HG02759 (cell line): ENCODE data around the gene NFKBIL1.
"Not testable (repeated sequence)": the region's sequence is repeated elsewhere in the genome, so short reads cannot be mapped to it uniquely, and the experiment has no call there.

ENCODE experiments used
- ATAC-seq: cut with Tn5 transposase; IDR thresholded peaks from one replicate; pipeline ENCODE4 v1.9.1; 2021; ENCODE audit warnings: mild to moderate bottlenecking, moderate library complexity; ENCODE audit not compliant: unreplicated experiment

The NFKBIL1 gene

DNA sequence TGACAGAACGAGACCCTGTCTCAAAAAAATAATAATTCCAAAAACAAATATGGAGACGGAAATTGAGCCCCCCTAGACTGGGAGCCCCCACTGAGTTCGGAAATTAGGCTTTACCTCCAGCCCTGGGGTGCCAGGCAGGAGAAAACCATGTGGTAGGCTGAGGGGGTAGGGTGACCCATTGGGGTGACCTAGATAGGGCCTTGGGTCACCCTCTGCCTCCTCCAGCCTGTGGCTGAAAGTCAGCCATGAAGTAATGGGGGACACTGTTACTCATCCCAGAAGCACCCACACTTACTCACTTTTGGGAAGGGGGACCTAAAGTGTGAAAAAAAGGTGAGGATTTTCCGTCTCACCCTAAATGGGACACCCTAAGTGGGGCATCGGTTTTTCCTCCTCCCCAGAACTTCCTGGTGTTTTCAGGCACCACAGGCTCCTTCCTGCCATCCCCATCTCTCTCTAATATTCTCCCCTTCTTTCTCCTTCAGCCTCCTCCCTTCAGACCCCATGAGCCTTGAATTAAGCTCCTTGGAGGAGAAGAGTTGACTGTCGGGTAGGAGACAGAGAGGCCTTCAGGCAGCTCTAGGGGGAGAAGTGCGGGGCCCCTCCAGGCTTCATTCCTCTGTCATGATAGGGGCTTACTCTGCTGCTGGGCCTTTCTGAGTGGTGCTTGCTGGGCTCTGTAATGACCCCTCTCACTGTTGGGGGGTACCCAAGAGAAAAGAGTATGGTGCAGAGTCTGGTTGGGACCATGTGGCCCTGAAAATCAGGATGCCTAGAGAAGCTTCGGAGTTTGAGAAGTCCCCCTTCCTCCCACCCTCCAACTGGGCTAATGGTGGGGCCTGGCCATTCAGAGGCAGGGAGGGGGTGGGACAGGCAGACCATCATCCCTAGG is 32.4 kb downstream of the NFKBIL1 start:
- no peak for ATAC-seq

DNA sequence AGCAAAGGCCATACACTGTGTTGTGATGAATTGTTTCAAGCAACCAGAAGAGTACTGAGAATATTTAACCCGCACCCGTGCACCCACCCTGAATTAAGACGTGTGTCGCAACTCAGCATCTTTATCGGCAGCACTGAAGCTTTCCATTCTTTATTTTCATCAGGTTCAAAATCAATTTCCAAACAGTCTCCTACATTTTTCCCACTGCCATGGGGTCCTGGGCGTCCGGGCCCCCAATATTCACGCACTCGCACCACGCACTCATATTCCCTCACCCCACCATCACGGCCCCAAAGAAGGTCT is 33.0 kb downstream of the NFKBIL1 start:
- no peak for ATAC-seq

DNA sequence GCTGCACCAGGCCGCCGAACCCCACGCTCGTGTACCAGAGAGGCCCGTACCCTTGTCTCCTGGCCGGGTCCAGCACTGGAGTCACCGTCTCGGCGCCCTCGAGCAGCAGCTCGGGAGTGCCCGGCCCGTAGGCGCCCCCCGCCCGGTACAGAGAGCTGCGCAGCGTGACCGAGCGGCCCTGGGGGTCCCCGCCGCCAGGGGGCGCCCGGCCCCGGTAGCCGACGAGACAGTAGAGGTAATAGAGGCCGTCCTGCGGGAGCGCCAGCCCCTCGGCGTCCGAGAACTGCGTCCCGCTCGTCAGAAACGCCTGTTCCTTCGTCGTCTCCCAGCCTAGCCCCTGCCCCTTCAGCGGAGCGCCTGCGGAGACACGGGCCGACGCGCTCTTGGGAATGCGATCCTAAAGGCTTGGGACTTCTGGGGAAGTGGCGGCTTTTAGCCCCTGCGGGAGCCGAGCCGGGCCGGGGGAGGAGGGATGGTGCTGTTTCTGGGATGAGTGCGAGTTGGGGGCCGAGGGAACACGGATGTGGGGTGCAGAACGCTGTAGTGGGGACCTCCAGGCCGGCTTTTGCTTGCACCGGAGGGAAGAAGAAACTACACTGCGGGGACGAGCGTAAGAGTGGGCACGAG is 33.5 kb downstream of the NFKBIL1 start:
- ATAC-seq, result peak; percentile 73

DNA sequence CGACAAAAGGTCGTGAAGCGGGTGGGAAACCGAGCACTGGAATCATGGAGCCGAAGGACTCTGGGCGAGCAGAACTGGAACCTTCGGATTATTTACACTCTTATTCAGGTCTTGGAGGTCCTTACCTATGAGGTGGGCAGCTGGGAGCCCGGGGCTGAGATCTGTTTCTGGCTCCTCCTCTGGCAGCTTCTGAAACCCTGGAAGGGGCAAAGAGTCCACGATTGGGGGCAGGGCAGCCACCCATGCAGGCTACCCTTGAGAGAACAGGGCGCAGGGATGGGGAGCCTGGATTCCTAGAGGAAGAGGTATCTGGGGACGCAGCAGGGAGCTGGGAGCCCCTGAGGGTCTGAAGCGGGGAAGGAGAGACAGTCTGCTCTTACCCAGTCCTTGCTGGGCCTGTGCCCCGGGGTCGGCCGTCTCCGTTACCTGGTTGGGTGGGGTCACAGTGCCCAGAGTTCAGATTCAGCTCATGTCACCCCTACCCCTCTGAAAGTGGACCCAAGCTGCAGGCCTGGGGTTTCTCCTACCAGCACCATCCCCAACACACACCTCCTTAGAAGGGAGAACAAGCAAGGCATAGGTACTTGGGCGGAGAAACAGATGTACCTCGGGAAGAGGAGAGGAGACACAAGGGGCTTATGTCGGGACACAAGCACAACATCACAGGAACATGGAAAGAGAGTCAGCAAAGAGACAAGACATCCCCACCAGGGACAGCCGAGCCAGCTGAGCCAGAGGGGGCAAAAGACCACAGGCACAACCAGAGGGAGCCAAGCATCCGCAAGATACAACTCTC is 34.2 kb downstream of the NFKBIL1 start:
- no peak for ATAC-seq

DNA sequence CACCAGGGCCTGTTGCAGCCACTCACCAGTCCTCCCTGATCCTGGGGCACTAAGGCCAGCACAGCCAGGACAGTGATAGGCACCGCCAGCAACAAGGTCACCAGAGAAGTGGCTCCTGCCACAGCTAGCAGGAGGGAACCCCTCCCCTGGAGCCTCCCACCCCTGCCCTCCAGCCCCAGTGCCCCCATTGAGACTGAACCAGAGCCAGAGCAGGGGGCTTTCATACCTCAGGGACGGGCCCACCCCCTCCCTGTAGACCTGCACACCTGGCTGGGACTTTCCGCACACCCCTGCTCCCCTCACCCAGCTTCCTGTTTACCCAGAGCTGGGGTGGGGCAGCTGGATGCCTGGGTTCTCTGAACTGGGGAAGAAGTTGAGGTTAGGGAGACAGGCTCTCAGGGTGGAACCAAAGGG is 34.8 kb downstream of the NFKBIL1 start, which contains the start of gene LTB:
Gene LTB, minus strand, starts transcription at position 195 of the 414 bp plus-strand sequence. Its CDS starts 7 bp downstream, at position 188.
- ATAC-seq, result no peak

DNA sequence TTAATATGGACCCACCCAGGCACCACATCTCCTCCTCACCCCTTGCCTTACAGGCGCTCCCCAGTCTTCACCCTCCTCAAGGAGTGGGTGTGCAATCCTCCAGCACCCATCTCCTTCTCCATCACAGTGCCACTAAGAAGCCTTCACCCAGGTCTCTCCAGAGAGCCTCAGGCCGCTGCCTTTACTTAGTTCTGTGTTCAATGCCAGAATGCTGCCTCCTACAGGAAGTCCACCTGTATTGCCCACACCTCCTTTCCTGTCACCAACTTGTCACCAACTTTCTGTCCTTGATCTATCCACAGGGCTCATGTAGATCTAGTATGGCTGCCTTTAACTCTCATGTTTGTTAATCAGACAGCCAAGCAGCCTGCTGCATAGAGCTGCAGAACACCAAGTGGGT is 38.1 kb downstream of the NFKBIL1 start:
- ATAC-seq, result no peak

DNA sequence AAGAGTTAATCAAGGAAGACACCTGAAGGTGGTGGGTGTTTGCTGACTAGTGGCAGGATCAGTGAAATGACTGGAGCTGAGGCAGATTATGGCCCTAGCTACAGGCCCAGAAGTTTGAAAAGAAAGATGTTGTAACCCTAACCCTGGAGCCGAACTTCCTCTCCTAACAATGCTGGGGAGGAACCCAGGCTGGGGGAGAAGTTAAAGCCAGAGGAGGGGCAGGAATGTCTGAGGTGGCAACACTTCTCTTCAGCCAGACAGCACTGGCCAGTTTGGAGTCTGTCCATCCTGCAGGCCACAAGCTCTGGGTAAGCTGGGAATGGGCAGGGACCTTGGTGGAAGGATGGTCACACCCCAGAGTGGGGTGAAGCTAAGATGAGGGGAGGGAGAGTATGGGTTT is 38.6 kb downstream of the NFKBIL1 start, which contains the start of gene LST1:
Gene LST1, plus strand, starts transcription at position 270 of the 400 bp plus-strand sequence. CDS start 1,023 bp downstream, outside the sequence.
- ATAC-seq, result no peak

DNA sequence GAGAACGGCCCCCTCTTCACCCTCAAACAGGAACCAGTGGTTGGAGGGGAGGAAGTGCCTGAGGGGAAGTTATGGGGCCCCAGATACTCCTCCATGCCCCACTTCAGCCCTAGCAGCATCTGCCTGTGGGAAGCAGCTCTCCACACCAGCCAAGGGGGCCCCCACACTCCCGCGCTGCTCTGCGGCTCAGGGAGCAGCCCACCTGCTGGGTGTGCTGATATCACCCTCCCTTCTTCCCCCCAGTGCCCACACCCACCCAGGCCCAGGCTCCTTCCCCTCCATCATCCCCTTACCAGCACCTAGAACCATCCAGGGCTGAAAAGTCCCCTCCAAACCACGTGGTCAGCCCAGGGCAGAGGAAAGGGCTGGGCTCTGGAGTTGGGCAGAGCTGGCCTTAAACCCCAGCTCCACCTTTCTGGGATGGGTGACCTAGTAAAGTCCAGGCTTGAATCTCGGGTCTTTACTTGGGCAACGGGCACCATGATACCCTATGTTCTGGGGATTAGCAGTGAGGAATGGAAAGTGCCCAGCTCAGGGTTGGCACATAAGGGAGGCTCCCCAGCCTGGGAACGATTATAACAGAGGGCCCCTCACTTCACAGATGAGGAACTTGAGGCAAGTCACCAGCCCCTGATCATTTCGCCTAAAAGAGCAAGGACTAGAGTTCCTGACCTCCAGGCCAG is 39.3 kb downstream of the NFKBIL1 start:
- ATAC-seq, result no peak

DNA sequence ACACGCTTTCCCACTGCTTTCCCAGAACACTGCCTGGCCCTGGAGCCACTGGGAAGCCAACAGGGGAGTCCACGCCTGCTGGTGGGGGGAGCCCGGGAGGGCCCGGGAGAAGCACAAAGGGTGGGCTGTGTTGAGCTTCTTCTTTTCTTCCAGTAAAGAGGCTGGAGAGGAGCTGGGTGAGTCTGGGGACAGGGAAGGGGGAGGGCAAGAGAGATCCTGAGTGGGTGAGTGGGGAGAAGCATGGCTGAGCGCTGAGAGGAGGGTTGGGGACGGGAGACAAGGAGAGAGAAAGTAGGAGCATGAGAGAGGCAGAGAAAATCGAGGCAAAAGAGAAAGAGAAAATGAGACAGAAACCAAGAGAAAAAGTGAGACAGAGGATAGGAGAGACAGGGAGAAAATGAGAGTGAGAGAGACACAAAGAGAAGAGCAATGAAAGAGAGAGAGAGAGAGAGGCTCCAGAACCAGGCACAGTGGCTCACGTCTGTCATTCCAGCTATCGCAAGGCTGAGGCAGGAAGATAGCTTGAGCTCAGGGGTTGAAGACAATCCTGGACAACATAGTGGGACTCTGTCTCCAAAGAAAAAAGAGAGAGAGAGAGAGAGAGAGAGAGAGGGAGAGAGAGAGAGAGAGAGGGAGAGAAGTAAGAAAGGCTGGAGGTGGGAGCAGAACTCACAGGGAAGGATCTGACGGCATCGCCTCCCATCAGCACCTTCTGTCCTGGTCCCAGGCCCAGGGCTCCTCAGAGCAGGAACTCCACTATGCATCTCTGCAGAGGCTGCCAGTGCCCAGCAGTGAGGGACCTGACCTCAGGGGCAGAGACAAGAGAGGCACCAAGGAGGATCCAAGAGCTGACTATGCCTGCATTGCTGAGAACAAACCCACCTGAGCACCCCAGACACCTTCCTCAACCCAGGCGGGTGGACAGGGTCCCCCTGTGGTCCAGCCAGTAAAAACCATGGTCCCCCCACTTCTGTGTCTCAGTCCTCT is 40.7 kb downstream of the NFKBIL1 start:
- ATAC-seq, result no peak

DNA sequence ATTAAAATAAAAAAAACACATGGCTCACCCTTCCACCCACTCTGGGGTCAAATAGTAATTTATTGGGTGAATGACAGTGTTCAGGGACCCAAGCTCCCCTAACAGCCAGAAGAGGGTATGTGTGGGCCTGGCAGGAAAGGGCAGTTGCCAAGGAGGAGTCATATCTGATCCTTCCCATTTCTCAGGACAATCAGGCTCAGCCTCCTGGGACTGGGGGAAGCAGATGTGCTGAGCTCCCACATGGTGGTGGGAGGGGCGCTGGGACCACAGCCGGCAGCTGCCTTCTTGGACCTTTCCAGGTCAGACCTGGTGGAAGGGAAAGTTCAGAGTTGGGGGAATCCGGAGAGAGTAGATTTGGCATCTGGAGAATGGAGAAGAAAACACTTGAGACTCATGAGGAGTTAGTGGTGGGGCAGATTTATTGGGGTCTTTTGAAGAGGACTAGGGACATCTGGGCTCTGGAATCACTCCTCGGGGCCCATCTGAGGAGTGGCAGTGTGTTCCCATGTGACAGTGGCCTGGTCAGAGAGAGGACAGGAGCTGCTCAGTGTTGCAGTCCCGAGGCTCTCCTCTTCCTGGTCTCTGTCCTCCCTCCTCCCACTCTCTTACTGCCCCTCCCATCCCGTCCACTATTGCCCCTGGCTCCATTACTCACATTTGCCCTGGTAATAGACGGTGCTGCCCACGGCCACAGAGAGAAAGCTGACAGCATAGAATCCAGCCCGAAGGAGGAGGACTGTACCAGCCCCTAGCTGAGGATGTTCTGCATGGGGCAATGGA is 41.7 kb downstream of the NFKBIL1 start:
- no peak for ATAC-seq

DNA sequence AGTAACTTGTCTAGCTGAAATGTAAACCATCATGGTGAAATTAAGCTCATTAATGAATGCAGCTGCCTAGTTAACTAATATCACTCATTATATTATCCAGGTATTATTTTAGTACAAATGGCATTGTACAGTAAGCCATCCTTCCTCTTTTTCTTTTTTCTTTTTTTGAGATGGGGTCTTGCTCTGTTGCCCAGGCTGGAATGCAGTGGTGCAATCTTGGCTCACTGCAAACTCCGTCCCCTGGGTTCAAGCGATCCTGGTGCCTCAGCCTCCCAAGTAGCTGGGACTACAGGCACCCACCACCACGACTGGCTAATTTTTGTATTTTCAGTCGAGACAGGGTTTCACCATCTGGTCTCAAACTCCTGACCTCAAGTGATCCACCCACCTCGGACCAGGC is 43.3 kb downstream of the NFKBIL1 start:
- not testable (repeated sequence) for ATAC-seq

DNA sequence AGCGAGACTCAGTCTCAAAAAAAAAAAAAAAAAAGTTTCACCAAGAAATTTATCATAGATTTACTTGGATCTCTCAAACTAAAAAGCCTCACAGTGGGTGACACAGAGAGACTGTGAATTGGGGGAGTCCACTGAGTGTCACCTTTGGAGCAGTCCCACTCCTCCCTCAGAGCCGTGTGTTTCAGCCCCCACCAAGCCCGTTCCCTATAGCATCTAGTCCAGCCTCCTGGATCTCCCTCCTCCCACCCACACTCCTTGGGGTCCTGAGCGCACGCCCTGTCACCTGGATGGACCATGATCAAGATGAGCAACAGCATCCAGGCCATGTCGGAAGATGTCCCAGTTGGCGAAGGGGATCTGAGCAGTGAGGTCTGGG is 45.0 kb downstream of the NFKBIL1 start:
- no peak for ATAC-seq

DNA sequence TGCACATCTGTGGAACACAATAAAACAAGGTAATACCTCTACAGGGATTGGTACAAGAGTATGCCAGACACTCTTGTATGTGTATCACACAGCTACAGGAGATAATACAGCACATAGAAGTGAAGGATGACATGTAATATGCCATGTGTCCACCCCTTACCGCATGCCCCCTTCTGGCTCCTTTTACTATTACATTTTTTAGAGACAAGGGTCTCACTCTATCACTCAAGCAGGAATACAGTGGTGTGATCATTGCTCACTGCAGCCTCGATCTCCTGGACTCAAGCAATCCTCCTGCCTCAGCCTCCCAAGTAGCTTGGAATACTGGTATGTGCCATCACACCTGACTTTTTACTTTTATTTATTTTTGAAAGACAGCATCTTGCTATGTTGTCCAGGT is 49.6 kb downstream of the NFKBIL1 start:
- ATAC-seq, result no peak

DNA sequence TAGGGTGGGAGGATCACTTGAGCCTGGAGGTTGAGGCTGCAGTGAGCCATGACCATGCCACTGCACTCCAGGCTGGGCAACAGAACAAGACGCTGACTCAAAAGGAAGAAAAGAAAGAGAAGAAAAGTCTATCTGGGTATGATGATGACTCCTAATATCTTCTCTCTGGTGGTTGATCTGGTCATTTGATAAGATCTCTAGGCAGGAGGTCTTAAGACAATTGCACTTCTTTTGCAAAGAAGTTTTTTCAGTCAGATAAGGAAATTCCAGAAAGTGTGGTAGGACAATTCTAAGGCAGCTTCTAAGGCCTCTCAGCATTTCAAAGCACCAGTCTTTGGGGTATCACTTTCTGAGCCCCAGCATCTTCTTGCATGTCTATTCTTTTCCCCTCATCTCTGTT is 59.9 kb downstream of the NFKBIL1 start:
- no peak for ATAC-seq
